GM06990 (cell line): Measurements from ENCODE around the gene AATF.

Source experiments
- DNase-seq: peaks from one replicate; pipeline ENCODE4 v3.0.0-alpha.2; 2011; ENCODE audit not compliant: insufficient read length; ENCODE audit errors: extremely low read depth
- H3K27me3 ChIP-seq: replicated peaks from 2 replicates; pipeline ENCODE4 v1.6.0; 2011; ENCODE audit warnings: low read length; ENCODE audit not compliant: control insufficient read depth, insufficient read depth
- H3K36me3 ChIP-seq: 2 replicates; pipeline ENCODE4 v1.5.1; 2011; ENCODE audit warnings: low read length; ENCODE audit not compliant: control insufficient read depth, insufficient read depth
- H3K4me3 ChIP-seq: replicated peaks from 2 replicates; pipeline ENCODE4 v1.5.1; 2011; ENCODE audit warnings: low read depth, mild to moderate bottlenecking, control low read depth, low read length
- CTCF ChIP-seq: IDR thresholded peaks from 2 replicates; pipeline ENCODE4 v1.5.1; 2011; ENCODE audit warnings: low read length, control low read depth, mild to moderate bottlenecking, inconsistent platforms; ENCODE audit not compliant: insufficient read depth, poor library complexity, severe bottlenecking

AATF gene

GRCh38 chr17:36941265-36942010 lies 7.3 kb upstream of the AATF start:
- DNase-seq = no peak
- TF ChIP-seq CTCF = no peak
- H3K27me3 ChIP-seq = peaks cover 8% of the 10 kb centered on the region; the same call in 1 of the 2 replicates
- no peaks in the 10 kb centered on the region for H3K36me3 ChIP-seq
- no peak overlapping the region for H3K4me3 ChIP-seq

GRCh38 chr17:36942019-36942599 lies 6.6 kb upstream of the AATF start:
- H3K27me3 ChIP-seq = peaks cover 9% of the 10 kb centered on the region; the same call in 1 of the 2 replicates
- DNase-seq = no peak
- TF ChIP-seq CTCF = no peak
- H3K4me3 ChIP-seq = no peak overlapping the region
- H3K36me3 ChIP-seq = no peaks in the 10 kb centered on the region

- no peak for DNase-seq
- H3K27me3 ChIP-seq = peaks cover 9% of the 10 kb centered on the region; the same call in 1 of the 2 replicates
- no peak overlapping the region for H3K4me3 ChIP-seq
- no peaks in the 10 kb centered on the region for H3K36me3 ChIP-seq
- no peak for TF ChIP-seq CTCF
Observed at GRCh38 chr17:36942631-36943125, 6.1 kb upstream of the AATF start.

- no peak for TF ChIP-seq CTCF
- DNase-seq = no peak
- Histone ChIP-seq H3K4me3 (no peak overlapping the region), H3K36me3 (no peaks in the 10 kb centered on the region), H3K27me3 (peaks cover 6% of the 10 kb centered on the region; the same call in 1 of the 2 replicates)
Observed at GRCh38 chr17:36943250-36944191, 5.2 kb upstream of the AATF start.

- no peak for DNase-seq
- Histone ChIP-seq H3K36me3 (no peaks in the 10 kb centered on the region), H3K4me3 (no peak overlapping the region), H3K27me3 (peaks cover 3% of the 10 kb centered on the region; the same call in 1 of the 2 replicates)
- no peak for TF ChIP-seq CTCF
Observed at GRCh38 chr17:36944553-36944952, 4.2 kb upstream of the AATF start.
